Left colon (tissue), 2 donors: ENCODE measurements around the gene KCNMB3. TPM values are rescaled to one million over a fixed set of nuclear protein-coding genes. Genes with fewer than 3 reads are reported as not detected.
"Not testable (repeated sequence)": the region's sequence is repeated elsewhere in the genome, so short reads cannot be mapped to it uniquely, and the experiment has no call there.

Experiments
- ATAC-seq: fragments of 200-7000 bp; cut with Tn5 transposase; one replicate; pipeline ENCODE4 v1.9.1; 2020; ENCODE audit warnings: mild to moderate bottlenecking, moderate library complexity
- DNase-seq, 2 donors: peaks; one replicate each; pipeline ENCODE4 v3.0.0-alpha.2; 2020
- intact Hi-C, 2 donors: fragments of 100-400 bp; cut with DNase I in 1 of 2; cut with micrococcal nuclease in 1 of 2; formaldehyde crosslinking; loops; one replicate each; pipeline versions ENCODE4 v1.11.2 to v1.14.0; 2022; cut with DNase I, micrococcal nuclease
- long read RNA-seq: library from polyadenylated mRNA; unstranded; transcript quantifications from one replicate; pipeline ENCODE4 v2.0.0, GENCODE V29; 2021
- total RNA-seq, 2 donors: library from RNA; stranded (reverse); fragmentation: NEBNext Ultra II Directional; extraction: Animal tissue kit (Norgen Biotek cat#: 25700); gene quantifications; one replicate each; pipeline ENCODE4 v1.2.1, GENCODE V29; 2021
- donor health status: DM: no; HTN: no; CAD: no.
- donor health status: DM: yes; HTN: yes; CAD: no.

Gene KCNMB3
- total RNA-seq, result 1 to 10 TPM; 1.5 to 2.4 TPM
- long read RNA-seq, partial matches to known transcripts, result 0 of 1 reads
- long read RNA-seq, other reads (novel, unspliced or antisense), result 1 of 1 reads

GRCh38 chr3:179250803-179251476 is at the start of gene KCNMB3:
KCNMB3 (minus strand) TSS chr3:179251114; CDS start chr3:179250990, 124 bp downstream.
- DNase-seq, result no peak
- intact Hi-C loops, result no loop called here
- ATAC-seq, result peak; percentile 31

GRCh38 chr3:179299999-179300613 is 49.2 kb upstream of the KCNMB3 start:
- ATAC-seq, result no peak
- intact Hi-C loops, result no loop called here
- DNase-seq, result no peak

- DNase-seq (no peak), ATAC-seq (no peak)
- intact Hi-C loops, result no loop called here
These were observed 48.4 kb upstream of the KCNMB3 start for GRCh38 chr3:179299316-179299715.

- DNase-seq (no peak), ATAC-seq (no peak)
- intact Hi-C loops, result no loop called here
These were observed 47.2 kb upstream of the KCNMB3 start for GRCh38 chr3:179297971-179298725.

GRCh38 chr3:179292450-179292849 is 41.5 kb upstream of the KCNMB3 start:
- no peak for DNase-seq
- no peak for ATAC-seq
- intact Hi-C loops, result no loop called here

- ATAC-seq, result no peak
- DNase-seq, result no peak
- intact Hi-C loops, result no loop called here
These were observed 38.4 kb upstream of the KCNMB3 start for GRCh38 chr3:179289295-179289694.

GRCh38 chr3:179288845-179289244 is 37.9 kb upstream of the KCNMB3 start:
- no peak for ATAC-seq

GRCh38 chr3:179286331-179286730 is 35.4 kb upstream of the KCNMB3 start:
- DNase-seq (no peak), ATAC-seq (no peak)
- intact Hi-C loops, result no loop called here

More at GRCh38 chr3:179288845-179289244, 37.9 kb upstream of the KCNMB3 start:
- intact Hi-C loops, result no loop called here
- no peak for DNase-seq

- DNase-seq, result no peak
- intact Hi-C loops, result no loop called here
- no peak for ATAC-seq
These were observed 30.9 kb upstream of the KCNMB3 start for GRCh38 chr3:179281825-179282224.

GRCh38 chr3:179279837-179280236 is 28.9 kb upstream of the KCNMB3 start:
- intact Hi-C loops, result no loop called here
- ATAC-seq, result no peak
- DNase-seq, result no peak

GRCh38 chr3:179278932-179279693 is 28.2 kb upstream of the KCNMB3 start:
- no peak for ATAC-seq
- DNase-seq, result no peak
- intact Hi-C loops, result no loop called here

GRCh38 chr3:179278151-179278550 is 27.2 kb upstream of the KCNMB3 start:
- intact Hi-C loops, result no loop called here
- ATAC-seq (no peak), DNase-seq (no peak)

GRCh38 chr3:179276743-179277142 is 25.8 kb upstream of the KCNMB3 start:
- ATAC-seq (no peak), DNase-seq (no peak)
- intact Hi-C loops, result no loop called here

GRCh38 chr3:179276001-179276400 is 25.1 kb upstream of the KCNMB3 start:
- DNase-seq, result no peak
- ATAC-seq, result no peak
- intact Hi-C loops, result no loop called here

- intact Hi-C loops, DNase-seq, ATAC-seq: not testable (repeated sequence)
These were observed 23.5 kb upstream of the KCNMB3 start for GRCh38 chr3:179274434-179274833.

GRCh38 chr3:179272385-179272784 is 21.5 kb upstream of the KCNMB3 start:
- DNase-seq (no peak), ATAC-seq (no peak)
- intact Hi-C loops, result no loop called here

GRCh38 chr3:179269152-179269707 is 18.3 kb upstream of the KCNMB3 start:
- ATAC-seq (no peak), DNase-seq (no peak)
- intact Hi-C loops, result no loop called here

- ATAC-seq (no peak), DNase-seq (no peak)
- intact Hi-C loops, result no loop called here
These were observed 17.6 kb upstream of the KCNMB3 start for GRCh38 chr3:179268400-179269051.
